NCI-H526 (cell line): Measurements from ENCODE around the gene C1QL1.

Source experiments
- DNase-seq, 2 experiments: peaks; one replicate each; lab custom pipeline; 2025; lab: John Stamatoyannopoulos, UW

The C1QL1 gene

GRCh38 chr17:44930667-44931066, 37.4 kb downstream of the C1QL1 start:
- DNase-seq, result no peak

DNA sequence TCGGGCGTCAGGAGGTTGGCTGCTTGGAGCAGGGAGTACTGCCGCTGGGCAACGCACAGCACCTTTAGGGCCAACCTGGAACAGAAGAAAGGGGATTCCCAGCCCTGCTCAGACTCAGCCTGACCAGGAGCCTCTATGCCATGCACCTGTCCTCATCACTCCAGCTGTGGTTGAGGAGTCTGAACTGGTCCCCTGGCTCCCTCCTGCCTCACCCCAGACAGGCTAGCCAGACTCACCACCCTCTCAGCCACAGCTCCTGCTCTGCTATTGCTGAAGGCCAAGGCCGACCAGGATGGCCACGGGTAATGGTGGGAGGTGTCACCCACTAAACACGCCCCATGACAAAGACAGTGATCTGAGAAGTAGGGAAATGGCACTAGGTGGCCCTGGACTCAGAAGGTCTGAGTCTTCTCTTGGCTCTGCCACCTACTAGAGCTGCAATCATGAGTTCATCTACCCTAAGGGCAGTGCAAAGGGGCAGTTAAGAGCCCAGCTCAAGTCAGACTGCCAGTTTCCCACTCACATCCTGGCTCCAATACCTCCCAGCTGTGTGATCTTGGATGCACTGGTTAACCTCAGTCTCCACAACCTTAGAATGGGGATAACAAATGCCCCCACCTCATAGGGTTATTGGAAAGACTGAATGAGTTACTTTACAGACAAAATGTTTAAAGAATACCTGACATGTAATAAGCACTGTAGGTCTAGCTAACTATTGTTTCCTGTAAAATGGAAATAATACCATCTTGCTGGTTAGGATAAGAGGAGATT, 39.0 kb downstream of the C1QL1 start:
- no peak for DNase-seq

- no peak for DNase-seq
These were observed 40.0 kb downstream of the C1QL1 start for GRCh38 chr17:44928136-44928535.

DNA sequence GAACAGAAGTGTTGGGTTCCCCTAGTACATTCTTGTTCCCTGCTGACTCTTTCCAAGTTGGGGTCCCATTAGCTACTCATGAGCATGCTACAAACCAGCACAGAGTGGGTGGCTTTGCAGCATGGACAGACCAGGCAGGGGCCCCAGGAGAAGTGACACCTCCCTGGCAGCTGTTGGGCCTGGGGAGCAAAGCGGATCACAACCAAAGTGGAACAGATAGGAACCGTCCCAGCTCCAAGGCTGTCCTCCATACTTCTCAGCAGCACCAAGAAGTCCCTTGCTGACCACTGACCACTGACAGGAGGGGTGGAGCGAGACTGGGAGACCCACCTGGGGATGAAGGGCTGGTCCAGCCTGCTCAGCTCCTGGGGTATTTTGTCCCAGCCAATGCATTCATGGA, 40.4 kb downstream of the C1QL1 start:
- DNase-seq, result no peak

DNA sequence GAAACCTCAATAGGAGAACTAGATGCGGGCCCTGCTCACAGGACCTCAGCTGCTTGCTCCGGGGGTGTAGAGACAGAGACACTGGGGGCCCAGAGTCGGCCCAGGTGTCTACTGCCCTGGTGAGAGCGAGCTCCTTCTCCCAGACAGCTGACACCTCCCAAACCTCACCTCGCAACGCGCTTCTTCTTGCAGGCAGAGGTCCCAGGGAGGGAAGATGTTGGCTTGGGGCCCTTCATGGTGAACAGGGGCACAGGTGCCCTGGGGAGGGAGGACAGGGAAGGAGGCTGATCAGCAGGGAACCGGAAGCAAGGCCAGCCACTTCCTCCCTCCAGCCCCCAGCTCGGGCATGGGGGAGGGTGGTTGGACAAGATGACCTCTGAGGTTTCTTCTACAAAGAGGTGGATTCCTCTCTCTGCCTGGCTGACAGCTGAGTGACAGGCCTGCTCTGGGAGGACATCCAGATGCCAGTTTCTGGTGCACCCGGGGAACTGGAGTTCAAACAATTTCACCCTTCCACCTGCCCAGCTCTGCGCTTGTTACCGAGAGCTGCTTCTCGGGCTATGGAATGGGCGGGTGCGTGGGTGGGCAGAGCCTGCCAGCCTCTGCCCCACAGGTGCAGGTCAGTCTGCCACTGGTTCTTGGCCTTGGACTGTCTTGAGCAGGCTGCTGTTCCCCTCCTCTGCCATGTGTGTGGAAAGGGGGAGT, 41.1 kb downstream of the C1QL1 start:
- DNase-seq, result no peak

DNA sequence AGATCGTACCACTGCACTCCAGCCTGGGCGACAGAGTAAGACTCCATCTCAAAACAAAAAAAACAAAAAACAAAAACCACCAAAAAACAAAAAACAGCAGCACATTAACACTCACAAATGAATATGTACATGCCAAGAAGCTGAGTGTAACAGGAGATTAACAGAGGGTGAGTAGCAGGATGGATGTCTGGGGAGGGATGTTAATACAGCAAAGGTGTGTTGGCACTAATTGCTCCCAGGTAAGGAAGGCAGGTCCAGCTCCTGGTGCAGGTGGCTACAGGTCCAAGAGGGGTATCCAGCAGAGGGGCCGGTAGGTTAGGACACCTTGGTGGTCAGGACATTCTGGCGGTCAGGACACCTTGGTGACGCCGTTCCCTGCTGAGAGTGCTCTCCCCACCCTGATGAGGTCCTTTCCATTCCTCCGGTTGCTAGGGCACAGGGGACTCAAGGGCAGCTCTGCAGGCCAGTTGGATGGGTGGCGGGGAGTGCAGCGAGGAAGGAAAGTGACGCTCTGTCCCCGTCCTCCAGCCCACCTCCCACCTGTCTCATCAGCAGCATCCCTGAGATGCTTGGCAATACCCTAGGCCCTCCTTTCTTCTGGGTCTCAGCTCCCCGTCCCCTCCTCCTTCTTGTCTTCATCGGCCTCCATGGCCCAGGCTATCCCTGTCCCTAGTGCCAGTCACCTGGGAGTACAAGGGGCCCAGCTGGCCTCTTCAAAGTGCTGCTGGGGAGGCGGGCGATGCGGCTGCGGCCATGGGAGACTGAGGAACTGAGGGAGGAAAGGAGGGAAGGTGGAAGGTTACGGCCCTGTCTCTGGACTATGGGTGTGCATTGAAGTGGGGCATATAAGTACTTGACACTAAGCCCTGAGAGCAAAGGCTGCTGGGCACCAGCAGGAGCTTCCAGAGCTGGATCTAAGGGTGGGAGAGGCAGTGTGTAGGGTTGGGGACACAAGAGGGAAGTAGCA, 42.1 kb downstream of the C1QL1 start:
- no peak for DNase-seq

- no peak for DNase-seq
These were observed 44.0 kb downstream of the C1QL1 start for GRCh38 chr17:44924107-44924544.

- no peak for DNase-seq
These were observed 45.2 kb downstream of the C1QL1 start for GRCh38 chr17:44922746-44923470.

DNA sequence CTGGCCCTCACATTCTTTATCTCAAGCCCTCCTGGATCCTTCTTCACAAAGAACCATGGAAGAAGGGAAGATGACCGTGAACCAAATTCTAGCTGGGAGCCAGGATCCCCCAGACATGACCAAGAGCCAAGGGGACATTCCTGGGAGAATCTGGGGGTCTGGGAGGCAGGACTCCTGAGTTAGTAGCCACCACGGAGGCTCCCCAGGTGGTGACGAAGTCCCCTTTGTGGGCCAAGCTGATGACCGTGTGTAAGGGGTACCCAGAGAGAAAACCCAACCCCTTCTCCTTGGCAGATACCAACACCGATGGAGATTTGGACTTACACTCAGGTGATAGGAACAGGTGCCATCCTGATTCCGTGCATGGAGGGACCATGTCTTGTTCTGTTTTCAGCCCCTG, 46.0 kb downstream of the C1QL1 start:
- no peak for DNase-seq

- DNase-seq, result no peak
These were observed 46.8 kb downstream of the C1QL1 start for GRCh38 chr17:44921122-44921882.

GRCh38 chr17:44920565-44920940, 47.5 kb downstream of the C1QL1 start:
- peak in 1 of 2 experiments; percentile 45 for DNase-seq

DNA sequence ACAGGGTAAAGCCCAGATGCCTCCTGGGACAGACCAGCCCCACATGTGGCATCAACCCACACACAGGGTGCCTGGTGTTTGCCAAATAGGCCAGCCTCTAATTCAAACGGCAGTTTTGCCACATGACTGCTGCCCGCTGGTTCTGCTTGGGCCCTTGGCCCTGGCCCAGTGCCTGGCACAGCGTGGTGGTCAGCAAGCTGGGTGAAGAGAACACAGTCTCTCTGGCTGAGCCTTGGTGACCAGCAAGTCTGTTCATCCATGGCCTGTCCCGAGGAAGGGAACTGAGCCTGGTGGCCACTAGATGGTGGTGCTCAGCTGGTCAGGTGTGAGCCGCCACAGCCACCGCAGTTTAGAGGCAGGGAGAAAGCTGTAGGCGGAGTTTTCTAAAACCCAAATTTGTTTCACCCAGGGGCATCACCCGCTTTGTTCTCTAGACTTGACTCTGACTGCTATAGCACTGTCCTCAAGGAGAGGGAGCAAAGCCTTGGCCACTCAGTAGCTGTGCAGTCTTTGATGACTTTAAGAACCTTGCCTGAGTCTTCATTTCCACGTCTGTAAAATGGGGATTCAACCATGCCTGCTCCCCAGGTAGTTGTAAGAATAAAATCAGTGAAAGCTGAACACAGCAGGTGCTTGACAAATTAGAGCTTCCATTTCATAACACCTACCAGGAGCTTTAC, 48.1 kb downstream of the C1QL1 start:
- peak; percentile 66 to 86 for DNase-seq

DNA sequence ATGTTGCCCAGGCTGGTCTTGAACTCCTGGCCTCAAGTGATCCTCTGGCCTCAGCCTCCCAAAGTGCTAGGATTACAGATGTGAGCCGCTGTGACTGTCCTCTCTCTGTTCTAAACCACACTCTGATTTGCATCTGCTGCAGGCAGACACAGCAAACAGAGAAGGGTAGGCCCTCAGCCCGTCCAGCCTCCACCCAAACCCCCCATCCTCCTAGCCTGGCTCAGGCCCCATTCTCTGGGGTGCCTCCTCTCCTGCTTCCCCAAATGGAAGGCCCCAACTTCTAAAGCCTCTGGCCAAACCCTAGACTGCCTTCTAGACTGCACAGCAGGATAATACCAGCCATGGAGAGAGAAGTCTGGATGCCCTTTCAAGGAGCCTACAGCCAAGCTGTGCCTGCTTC, 48.7 kb downstream of the C1QL1 start:
- no peak for DNase-seq

- DNase-seq, result no peak
These were observed 50.1 kb downstream of the C1QL1 start for GRCh38 chr17:44918006-44918405.

DNA sequence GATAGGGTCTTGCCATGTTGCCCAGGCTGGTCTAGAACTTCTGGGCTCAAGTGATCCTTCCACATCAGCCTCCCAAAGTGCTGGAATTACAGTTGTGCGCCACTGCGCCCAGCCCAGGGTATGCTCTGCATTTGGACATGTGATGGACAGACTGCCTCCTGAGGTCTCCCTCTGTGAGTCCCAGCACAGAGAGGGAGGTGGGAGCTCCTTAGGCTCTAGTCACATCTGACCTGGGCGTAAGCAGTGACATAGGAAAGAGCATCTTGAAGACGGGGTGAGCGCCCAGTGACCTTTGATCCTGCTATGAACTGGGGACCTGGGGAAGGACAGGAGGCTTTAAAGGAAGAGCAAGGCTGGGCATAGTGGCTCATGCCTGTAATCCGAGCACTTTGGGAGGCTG, 50.6 kb downstream of the C1QL1 start:
- DNase-seq, result no peak

DNA sequence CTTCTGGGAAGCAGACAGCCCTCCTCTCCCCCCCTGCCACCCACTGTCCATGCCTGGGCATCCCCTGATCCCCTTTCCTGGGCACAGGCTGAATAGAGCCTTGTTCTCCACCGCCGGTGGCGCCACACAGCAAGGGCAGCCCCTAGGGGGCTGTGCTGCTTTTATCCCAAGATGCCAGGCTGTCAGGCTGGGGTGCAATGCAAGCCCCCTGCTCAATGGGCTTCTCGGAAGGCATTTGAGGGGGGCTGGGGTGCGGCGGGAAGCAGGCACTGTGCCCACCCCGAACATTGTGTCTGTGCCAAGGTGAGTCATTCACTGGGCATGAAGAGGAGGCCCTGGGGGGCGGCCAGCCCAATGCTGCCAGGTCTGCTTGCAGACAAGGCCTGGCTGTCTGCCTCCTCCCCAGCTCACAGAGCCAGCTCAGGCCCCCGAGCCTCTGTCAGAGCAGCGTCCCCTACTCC, 51.3 kb downstream of the C1QL1 start:
- no peak for DNase-seq

GRCh38 chr17:44915862-44916780, 52.0 kb downstream of the C1QL1 start:
- no peak for DNase-seq

- DNase-seq, result no peak
These were observed 52.8 kb downstream of the C1QL1 start, which contains the start of gene GFAP for GRCh38 chr17:44915321-44915726. GFAP (minus strand) TSS chr17:44915500; CDS start chr17:44915486, 14 bp downstream.

GRCh38 chr17:44914698-44915271, 53.3 kb downstream of the C1QL1 start:
- DNase-seq, result no peak
